ENCODE measurements around the gene THSD4.

GRCh38 chr15:71626596-71627088, 511.4 kb downstream of the THSD4 start:
- TF ChIP-seq CTCF (conservative IDR thresholded peaks at IDR 0.05; ENCODE audit: low read length) (no peak), EZH2phosphoT487 (IDR thresholded peaks at IDR 0.05; ENCODE audit: borderline replicate concordance, low read depth, low read length) (no peak)
